HG03439 (cell line): ENCODE measurements around the gene ATRIP.
"Not testable (repeated sequence)": the region's sequence is repeated elsewhere in the genome, so short reads cannot be mapped to it uniquely, and the experiment has no call there.

Experiments used
- ATAC-seq: cut with Tn5 transposase; IDR thresholded peaks from one replicate; pipeline ENCODE4 v1.9.1; 2021; ENCODE audit warnings: mild to moderate bottlenecking, moderate library complexity; ENCODE audit not compliant: unreplicated experiment

Gene ATRIP

GRCh38 chr3:48446425-48447193, at the start of gene ATRIP:
Gene ATRIP, plus strand, starts transcription at chr3:48446737. Its CDS starts 109 bp downstream, at chr3:48446846.
- peak; percentile 84 for ATAC-seq

GRCh38 chr3:48397767-48398681, 48.5 kb upstream of the ATRIP start:
- no peak for ATAC-seq

- ATAC-seq = no peak
Observed at GRCh38 chr3:48398701-48399386, 47.7 kb upstream of the ATRIP start.

GRCh38 chr3:48399387-48400172, 47.0 kb upstream of the ATRIP start:
- ATAC-seq = no peak

DNA sequence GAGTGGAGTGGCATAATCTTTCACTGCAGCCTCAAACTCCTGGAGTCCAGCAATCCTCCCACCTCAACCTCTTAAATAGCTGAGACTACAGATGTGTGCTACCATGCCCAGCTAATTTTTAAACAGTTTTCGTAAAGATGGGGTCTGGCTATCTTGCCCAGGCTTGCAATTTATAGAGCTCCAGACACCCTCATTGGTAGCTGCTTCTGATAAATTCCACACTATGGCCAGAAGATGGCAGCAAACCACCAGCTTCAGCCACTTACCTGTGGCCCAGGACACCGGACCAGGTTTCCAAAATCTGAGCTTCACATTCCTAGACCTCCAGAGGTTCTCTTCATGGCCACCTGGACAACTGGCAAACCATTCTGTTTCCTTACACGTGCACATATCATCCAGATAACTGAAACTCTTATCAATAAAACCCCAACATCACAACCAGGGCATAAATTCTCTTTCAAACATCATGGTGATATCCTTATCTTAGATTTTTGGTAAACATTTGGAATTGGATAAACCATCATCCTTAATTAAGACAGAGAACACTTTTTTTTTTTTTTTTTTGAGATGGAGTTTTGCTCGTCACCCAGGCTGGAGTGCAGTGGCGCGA, 45.6 kb upstream of the ATRIP start:
- no peak for ATAC-seq

DNA sequence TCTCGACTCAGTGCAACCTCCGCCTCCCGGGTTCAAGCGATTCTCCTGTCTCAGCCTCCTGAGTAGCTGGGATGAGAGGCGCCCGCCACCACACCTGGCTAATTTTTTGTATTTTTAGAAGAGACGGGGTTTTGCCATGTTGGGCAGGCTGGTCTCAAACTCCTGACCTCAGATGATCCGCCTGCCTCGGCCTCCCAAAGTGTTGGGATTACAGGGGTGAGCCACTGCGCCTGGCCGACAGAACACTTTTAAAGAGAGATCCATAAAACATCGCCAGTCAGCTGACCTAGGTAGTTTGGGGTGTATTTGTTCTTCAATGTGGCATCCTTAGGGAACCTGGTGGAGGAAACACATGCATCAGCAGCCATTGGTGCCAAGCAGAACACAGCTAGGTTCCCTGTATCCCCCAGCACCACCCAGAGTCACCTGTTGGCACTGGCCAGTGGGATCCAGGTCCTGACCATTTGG, 45.1 kb upstream of the ATRIP start:
- ATAC-seq = not testable (repeated sequence)

DNA sequence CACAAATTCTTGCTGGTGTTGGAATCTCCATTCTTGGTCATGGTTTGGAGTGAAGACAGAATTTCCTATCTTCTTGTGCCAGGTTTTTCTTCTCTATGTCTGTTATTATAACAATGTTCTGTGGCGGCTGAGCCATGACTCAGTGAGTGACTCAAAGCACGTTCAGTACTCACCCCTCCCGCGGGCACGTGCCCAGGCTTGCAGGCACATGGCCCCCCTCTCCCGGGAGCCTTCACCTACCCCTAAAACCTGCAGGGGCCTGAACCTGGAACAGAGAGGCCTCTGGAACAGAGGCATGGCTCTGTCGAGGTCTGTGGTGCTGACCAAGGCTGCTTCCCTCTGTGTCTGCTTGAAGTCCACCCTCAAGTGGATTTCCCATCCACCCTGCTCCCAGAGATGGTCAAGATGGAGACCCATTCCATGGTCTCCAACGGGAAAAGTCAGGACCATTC, 44.2 kb upstream of the ATRIP start:
- ATAC-seq = no peak

DNA sequence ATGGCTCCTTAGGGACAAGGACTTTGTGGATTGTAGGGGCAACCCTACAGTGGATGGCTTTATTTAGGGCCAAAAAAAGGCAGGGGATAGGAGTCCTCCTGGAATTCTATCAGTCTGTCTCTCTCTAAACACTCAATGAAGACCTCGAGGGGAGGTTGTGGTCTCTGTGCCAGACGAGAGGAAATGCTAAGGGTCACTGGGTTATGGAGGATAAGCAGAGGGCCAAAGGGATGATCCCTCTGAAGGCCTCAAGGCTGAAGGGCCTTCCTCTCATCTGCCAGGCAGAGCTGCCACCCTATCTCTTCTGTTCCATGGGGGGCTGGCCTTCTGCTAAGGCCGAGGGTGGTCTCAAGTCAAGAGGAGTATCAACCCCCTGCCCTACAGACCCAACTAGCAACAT, 43.6 kb upstream of the ATRIP start:
- no peak for ATAC-seq

- no peak for ATAC-seq
Observed at GRCh38 chr3:48403533-48404439, 42.8 kb upstream of the ATRIP start.

DNA sequence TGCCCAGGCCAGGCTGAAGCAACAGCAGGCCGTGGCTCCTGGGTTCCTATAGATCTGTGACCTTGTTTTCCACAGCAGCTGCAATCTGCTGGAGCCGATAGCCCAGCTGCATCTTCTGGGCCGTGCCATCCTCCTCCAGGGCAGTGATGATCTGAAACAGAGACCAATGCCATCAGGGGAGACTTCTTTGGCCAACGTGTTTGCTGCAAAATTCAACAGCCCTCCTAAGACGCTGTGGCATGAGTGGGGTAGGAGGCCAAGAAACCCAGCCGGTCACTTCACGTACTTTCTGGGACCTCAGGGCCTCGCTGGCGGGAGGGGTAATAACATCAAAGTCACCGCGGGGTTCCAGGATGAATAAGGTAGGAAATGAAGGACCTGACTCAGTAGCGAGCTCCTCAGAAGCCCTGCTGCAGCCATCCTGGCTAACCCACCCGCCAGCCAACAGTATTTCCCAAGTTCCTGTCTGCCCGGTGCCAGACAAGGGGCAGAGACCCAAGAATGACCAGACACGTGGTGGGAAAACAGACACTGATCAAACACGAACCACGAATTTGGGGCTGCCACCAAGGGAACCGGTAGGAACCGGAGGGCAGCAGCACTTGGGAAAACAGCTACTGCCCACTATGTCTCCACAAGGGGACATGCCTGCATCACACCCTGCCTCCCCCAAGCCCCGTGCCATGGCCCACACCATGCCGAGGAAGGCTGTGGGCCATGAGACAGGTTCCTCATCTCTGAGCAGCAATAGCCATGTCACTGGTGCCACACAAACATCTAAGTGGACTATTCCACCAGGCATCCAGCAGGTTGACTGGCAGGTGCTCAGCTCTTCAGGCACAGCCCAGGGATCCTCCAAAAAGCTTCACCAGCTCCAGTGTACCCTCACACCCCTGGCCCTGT, 41.8 kb upstream of the ATRIP start:
- ATAC-seq = no peak

DNA sequence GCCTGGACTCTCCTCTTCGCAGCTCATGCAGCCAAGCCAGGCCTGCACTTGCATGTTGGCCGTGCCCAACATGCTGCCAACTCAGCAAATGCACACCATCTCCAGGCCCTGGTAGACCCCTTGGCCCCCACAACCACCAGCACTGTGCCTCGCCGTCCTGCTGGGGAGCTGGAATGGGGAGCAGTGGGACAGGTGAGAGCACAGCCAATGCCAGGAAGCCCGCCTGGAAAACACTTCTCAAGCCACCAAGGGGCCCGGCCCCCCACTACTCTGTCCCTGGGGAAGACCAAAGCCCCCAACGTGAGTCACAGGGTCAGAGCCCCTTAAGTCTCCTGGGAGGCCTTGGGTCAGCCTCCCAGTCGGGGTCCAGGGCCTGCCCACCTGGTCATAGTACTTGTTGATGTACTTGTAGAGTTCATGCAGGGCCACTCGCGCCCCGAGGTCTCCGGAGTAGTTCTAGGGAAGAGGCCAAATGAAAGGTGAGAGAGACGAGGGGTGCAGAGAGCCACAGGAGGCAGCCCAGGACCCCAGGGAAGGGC, 41.1 kb upstream of the ATRIP start:
- ATAC-seq = no peak

DNA sequence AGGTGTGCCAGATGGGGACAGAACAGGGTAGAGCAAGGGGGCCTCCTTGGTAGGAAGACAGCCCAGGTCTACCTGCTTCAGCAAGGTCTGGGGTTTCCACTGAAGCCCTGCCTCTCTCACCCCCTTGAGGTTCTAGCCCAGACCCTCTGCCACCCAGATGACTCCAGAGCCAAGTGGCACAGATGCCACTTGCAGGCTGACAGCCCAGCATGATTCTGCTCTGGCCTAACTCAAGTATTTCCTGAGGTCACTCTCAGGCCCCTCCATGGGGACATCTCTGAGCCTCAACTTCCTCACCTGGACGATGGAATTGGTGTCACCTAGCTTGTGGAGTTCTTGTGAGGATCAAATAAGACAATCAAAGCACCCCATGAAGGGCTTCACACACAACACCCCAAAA, 40.6 kb upstream of the ATRIP start:
- no peak for ATAC-seq

GRCh38 chr3:48406443-48407431, 39.8 kb upstream of the ATRIP start:
- no peak for ATAC-seq

GRCh38 chr3:48407542-48408099, 38.9 kb upstream of the ATRIP start:
- no peak for ATAC-seq

DNA sequence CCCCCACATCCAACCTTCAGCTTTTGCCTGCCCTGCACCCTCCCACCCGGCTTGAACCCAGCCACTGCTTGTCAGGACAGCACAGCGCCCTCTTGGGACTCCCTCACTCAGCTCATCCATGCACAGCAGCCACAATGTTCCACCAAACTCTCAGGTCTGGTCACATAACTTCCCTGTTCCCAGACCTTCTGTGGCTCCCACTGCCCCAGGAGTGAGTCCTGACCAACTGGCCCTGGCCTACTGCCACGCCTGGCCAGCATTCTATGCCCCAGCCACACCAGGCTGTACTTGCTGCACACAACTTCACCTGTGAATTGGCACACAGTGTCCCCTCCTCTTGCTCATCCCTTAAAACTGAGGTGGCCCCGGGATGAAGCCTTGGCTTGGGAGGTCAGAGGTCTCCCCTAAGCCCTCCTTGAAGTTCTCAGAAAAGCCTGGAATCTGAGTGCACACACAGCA, 37.7 kb upstream of the ATRIP start:
- ATAC-seq = no peak
